ENCODE results near the gene PIK3R5. TPM values are rescaled to one million over a fixed set of nuclear protein-coding genes. Genes with fewer than 3 reads are reported as not detected.

PIK3R5 gene
- total and polyA plus RNA-seq, 4 donors, result 11.7 to 70.9 (median 35.0) TPM

DNA sequence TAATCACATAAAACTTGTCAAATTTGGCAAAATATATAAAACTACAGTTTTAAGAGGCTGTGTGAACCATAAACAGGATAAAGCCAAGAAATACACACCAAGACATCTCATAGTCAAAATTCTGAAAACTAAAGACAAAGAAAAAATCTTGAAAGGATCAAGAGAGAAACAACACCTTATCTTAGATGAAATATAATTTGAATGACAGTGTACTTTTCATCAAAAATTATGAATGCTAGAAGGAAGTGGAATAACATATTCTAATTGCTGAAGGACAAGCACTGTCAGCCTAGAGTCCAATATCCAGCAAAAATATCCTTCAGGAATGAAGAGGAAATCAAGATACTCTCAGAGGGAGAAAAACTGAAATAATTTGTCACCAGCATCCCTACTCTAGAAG lies 37.2 kb downstream of the PIK3R5 start:
- Histone ChIP-seq H3K4me1 (ENCODE audit: control insufficient read depth in 5 of 5, insufficient read depth in 5 of 5, low read length in 5 of 5) (no peaks in the 10 kb centered on the region), H3K27ac (ENCODE audit: low read depth in 1 of 2, low read length in 1 of 2) (no peak overlapping the region)

DNA sequence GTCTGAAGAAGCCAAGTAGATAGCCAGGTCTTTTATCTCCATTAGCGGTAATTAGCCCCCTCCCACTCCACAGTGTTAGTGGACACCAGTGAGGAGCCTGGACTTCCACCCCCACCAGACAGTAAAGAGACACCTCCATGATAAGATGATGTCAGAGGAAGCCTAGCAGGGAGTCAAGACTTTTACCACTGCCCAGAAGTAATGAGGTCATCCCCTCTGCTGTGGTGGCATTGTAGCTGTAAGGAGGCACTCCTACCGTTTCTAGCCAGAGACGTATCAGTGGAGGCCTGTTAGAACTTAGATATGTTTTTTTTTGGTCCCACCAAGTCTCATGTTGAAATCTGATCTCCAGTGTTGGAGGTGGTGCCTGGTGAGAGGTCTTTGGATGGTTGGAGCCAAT lies 38.1 kb downstream of the PIK3R5 start:
- peaks cover 0 to 15% (median 4%) of the 10 kb centered on the region in 4 donors for H3K9me3 ChIP-seq (ENCODE audit: control insufficient read depth in 4 of 4, insufficient read depth in 3 of 4, low read length in 3 of 4)
- no peak for DNase-seq
- WGBS, 2 donors, result 93% methylated on average over 3 of the region's 3 CpGs
- H3K27me3 ChIP-seq (ENCODE audit: control insufficient read depth in 3 of 3, insufficient read depth in 3 of 3, low read length in 2 of 3), result peaks cover 0 to 5% (median 0%) of the 10 kb centered on the region in 3 donors
- no peak overlapping the region for H3K27ac ChIP-seq (ENCODE audit: low read depth in 1 of 2, low read length in 1 of 2)
- ATAC-seq (ENCODE audit: insufficient read depth, low FRiP score), result no peak
- H3K36me3 ChIP-seq (ENCODE audit: control insufficient read depth in 4 of 4, insufficient read depth in 4 of 4, low read length in 4 of 4), result no peaks in the 10 kb centered on the region
- no peak overlapping the region for H3K4me3 ChIP-seq
- no peak overlapping the region for H3K9ac ChIP-seq (ENCODE audit: insufficient read depth in 1 of 2, low read length in 2 of 2)
- TF ChIP-seq, protein P1, sequence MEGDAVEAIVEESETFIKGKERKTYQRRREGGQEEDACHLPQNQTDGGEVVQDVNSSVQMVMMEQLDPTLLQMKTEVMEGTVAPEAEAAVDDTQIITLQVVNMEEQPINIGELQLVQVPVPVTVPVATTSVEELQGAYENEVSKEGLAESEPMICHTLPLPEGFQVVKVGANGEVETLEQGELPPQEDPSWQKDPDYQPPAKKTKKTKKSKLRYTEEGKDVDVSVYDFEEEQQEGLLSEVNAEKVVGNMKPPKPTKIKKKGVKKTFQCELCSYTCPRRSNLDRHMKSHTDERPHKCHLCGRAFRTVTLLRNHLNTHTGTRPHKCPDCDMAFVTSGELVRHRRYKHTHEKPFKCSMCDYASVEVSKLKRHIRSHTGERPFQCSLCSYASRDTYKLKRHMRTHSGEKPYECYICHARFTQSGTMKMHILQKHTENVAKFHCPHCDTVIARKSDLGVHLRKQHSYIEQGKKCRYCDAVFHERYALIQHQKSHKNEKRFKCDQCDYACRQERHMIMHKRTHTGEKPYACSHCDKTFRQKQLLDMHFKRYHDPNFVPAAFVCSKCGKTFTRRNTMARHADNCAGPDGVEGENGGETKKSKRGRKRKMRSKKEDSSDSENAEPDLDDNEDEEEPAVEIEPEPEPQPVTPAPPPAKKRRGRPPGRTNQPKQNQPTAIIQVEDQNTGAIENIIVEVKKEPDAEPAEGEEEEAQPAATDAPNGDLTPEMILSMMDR (IDR thresholded peaks at IDR 0.05; ENCODE audit: control extremely low read depth, extremely low read depth), result no peak
- no peaks in the 10 kb centered on the region for H3K4me1 ChIP-seq (ENCODE audit: control insufficient read depth in 5 of 5, insufficient read depth in 5 of 5, low read length in 5 of 5)

More for the DNA sequence above, 37.2 kb downstream of the PIK3R5 start:
- no peak for DNase-seq
- Histone ChIP-seq H3K4me3 (no peak overlapping the region), H3K9me3 (ENCODE audit: control insufficient read depth in 4 of 4, insufficient read depth in 3 of 4, low read length in 3 of 4) (peaks cover 0 to 11% (median 4%) of the 10 kb centered on the region in 4 donors), H3K27me3 (ENCODE audit: control insufficient read depth in 3 of 3, insufficient read depth in 3 of 3, low read length in 2 of 3) (peaks cover 0 to 5% (median 0%) of the 10 kb centered on the region in 3 donors), H3K36me3 (ENCODE audit: control insufficient read depth in 4 of 4, insufficient read depth in 4 of 4, low read length in 4 of 4) (no peaks in the 10 kb centered on the region), H3K9ac (ENCODE audit: insufficient read depth in 1 of 2, low read length in 2 of 2) (no peak overlapping the region)
- TF ChIP-seq, protein P1 (IDR thresholded peaks at IDR 0.05; ENCODE audit: control extremely low read depth, extremely low read depth), result no peak
- ATAC-seq (ENCODE audit: insufficient read depth, low FRiP score), result no peak

DNA sequence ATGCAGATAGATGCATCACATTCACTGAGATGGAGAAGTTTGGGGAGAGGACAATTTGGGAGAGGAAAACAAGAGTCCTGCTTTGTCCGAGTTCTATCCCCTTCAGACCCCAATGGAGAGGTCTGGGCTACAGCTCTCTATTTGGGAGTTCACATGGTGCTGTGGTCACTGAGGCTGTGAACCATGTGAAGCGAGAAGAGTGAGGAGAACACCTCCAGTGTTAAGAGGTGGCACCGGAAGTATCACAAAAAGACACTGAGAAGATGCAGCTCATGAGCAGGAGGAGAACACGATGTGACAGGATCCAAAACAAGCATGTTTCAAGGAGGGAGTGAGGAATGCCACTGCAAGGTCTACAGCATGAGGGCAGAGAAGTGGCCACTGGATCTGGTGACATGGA lies 39.7 kb downstream of the PIK3R5 start:
- WGBS, 2 donors, result 84 to 90% methylated on average over 4 of the region's 4 CpGs
- Histone ChIP-seq H3K27ac (ENCODE audit: low read depth in 1 of 2, low read length in 1 of 2) (no peak overlapping the region), H3K36me3 (ENCODE audit: control insufficient read depth in 4 of 4, insufficient read depth in 4 of 4, low read length in 4 of 4) (no peaks in the 10 kb centered on the region), H3K9ac (ENCODE audit: insufficient read depth in 1 of 2, low read length in 2 of 2) (no peak overlapping the region), H3K4me1 (ENCODE audit: control insufficient read depth in 5 of 5, insufficient read depth in 5 of 5, low read length in 5 of 5) (no peaks in the 10 kb centered on the region), H3K27me3 (ENCODE audit: control insufficient read depth in 3 of 3, insufficient read depth in 3 of 3, low read length in 2 of 3) (peaks cover 0 to 5% (median 0%) of the 10 kb centered on the region in 3 donors), H3K9me3 (ENCODE audit: control insufficient read depth in 4 of 4, insufficient read depth in 3 of 4, low read length in 3 of 4) (peaks cover 0 to 15% (median 4%) of the 10 kb centered on the region in 4 donors), H3K4me3 (no peak overlapping the region)
- ATAC-seq (ENCODE audit: insufficient read depth, low FRiP score) (no peak), DNase-seq (no peak)
- TF ChIP-seq, protein P1 (IDR thresholded peaks at IDR 0.05; ENCODE audit: control extremely low read depth, extremely low read depth), result no peak

DNA sequence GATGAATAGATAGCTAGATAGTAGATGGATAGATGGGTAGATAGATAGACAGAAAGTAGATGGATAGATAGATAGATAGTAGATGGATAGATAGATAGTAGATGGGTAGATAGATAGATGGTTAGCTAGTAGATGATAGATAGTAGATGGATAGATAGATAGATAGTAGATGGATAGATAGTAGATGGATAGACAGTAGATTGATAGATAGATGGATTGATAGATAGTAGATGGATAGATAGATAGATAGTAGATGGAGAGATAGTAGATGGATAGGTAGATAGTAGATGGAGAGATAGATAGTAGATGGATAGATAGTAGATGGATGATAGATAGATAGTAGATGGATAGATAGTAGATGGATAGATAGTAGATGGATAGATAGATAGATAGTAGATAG lies 40.4 kb downstream of the PIK3R5 start:
- H3K36me3 ChIP-seq (ENCODE audit: control insufficient read depth in 4 of 4, insufficient read depth in 4 of 4, low read length in 4 of 4), result no peaks in the 10 kb centered on the region
- ATAC-seq (ENCODE audit: insufficient read depth, low FRiP score), result no peak

More for the DNA sequence above, 40.4 kb downstream of the PIK3R5 start:
- DNase-seq, result no peak
- no peak overlapping the region for H3K27ac ChIP-seq (ENCODE audit: low read depth in 1 of 2, low read length in 1 of 2)
- TF ChIP-seq, protein P1 (IDR thresholded peaks at IDR 0.05; ENCODE audit: control extremely low read depth, extremely low read depth), result no peak
- no peak overlapping the region for H3K4me3 ChIP-seq
- H3K9ac ChIP-seq (ENCODE audit: insufficient read depth in 1 of 2, low read length in 2 of 2), result no peak overlapping the region
- H3K4me1 ChIP-seq (ENCODE audit: control insufficient read depth in 5 of 5, insufficient read depth in 5 of 5, low read length in 5 of 5), result no peaks in the 10 kb centered on the region
- H3K9me3 ChIP-seq (ENCODE audit: control insufficient read depth in 4 of 4, insufficient read depth in 3 of 4, low read length in 3 of 4), result peaks cover 0 to 15% (median 4%) of the 10 kb centered on the region in 4 donors
- H3K27me3 ChIP-seq (ENCODE audit: control insufficient read depth in 3 of 3, insufficient read depth in 3 of 3, low read length in 2 of 3), result peaks cover 0 to 5% (median 0%) of the 10 kb centered on the region in 3 donors
